Astrocyte (in vitro differentiated cells and primary cell): ENCODE measurements around the gene CHAC1. TPM values are rescaled to one million over a fixed set of nuclear protein-coding genes. Genes with fewer than 3 reads are reported as not detected.

Experiments used
- DNase-seq: peaks from one replicate; pipeline ENCODE4 v3.0.0-alpha.2; 2010; ENCODE audit warnings: low read depth
- FAIRE-seq: peaks from 2 replicates; lab custom pipeline; 2011; peaks lifted over from hg19 to GRCh38; lab: Jason Lieb, UNC
- H2AFZ ChIP-seq: 2 replicates; pipeline ENCODE4 v1.6.0; 2012; ENCODE audit warnings: low read depth, low read length, inconsistent platforms
- H3K27ac ChIP-seq: 2 replicates; pipeline ENCODE4 v1.5.1; 2011; ENCODE audit warnings: low read depth, low read length, inconsistent platforms
- H3K27me3 ChIP-seq: 2 replicates; pipeline ENCODE4 v1.6.0; 2011; ENCODE audit warnings: low read length, inconsistent platforms; ENCODE audit not compliant: insufficient read depth
- H3K36me3 ChIP-seq: 2 replicates; pipeline ENCODE4 v1.5.1; 2011; ENCODE audit warnings: low read length, inconsistent platforms; ENCODE audit not compliant: insufficient read depth
- H3K4me1 ChIP-seq: 2 replicates; pipeline ENCODE4 v1.5.1; 2011; ENCODE audit warnings: low read length, inconsistent platforms; ENCODE audit not compliant: insufficient read depth
- H3K4me2 ChIP-seq: 2 replicates; pipeline ENCODE4 v1.6.0; 2012; ENCODE audit warnings: low read length, inconsistent platforms
- H3K4me3 ChIP-seq: 2 replicates; pipeline ENCODE4 v1.5.1; 2011; ENCODE audit warnings: low read depth, mild to moderate bottlenecking, low read length, inconsistent platforms; ENCODE audit not compliant: insufficient read depth
- H3K79me2 ChIP-seq: 2 replicates; pipeline ENCODE4 v1.6.0; 2012; ENCODE audit warnings: mild to moderate bottlenecking, low read length, inconsistent platforms; ENCODE audit not compliant: insufficient read depth
- H3K9ac ChIP-seq: 2 replicates; pipeline ENCODE4 v1.6.0; 2012; ENCODE audit warnings: mild to moderate bottlenecking, low read length, inconsistent platforms
- H3K9me3 ChIP-seq: 2 replicates; pipeline ENCODE4 v1.5.1; 2012; ENCODE audit warnings: low read depth, mild to moderate bottlenecking, low read length, inconsistent platforms; ENCODE audit not compliant: insufficient read depth
- H4K20me1 ChIP-seq: 2 replicates; pipeline ENCODE4 v1.6.0; 2012; ENCODE audit warnings: low read length, inconsistent platforms; ENCODE audit not compliant: insufficient read depth
- H3K27ac Mint-ChIP-seq: one replicate; pipeline ENCODE4 v1.8.0; 2021; ENCODE audit warnings: mild to moderate bottlenecking, mixed read lengths; ENCODE audit not compliant: unreplicated experiment
- H3K27me3 Mint-ChIP-seq: one replicate; pipeline ENCODE4 v1.8.0; 2021; ENCODE audit warnings: low read depth, mixed read lengths; ENCODE audit not compliant: unreplicated experiment
- H3K36me3 Mint-ChIP-seq: one replicate; pipeline ENCODE4 v1.8.0; 2021; ENCODE audit warnings: low read depth, mixed read lengths; ENCODE audit not compliant: unreplicated experiment
- H3K4me1 Mint-ChIP-seq: one replicate; pipeline ENCODE4 v1.8.0; 2021; ENCODE audit warnings: low read depth, mixed read lengths; ENCODE audit not compliant: unreplicated experiment
- H3K4me3 Mint-ChIP-seq: one replicate; pipeline ENCODE4 v1.8.0; 2021; ENCODE audit warnings: mild to moderate bottlenecking, moderate library complexity, mixed read lengths; ENCODE audit not compliant: unreplicated experiment
- H3K9me3 Mint-ChIP-seq: one replicate; pipeline ENCODE4 v1.8.0; 2021; ENCODE audit warnings: mild to moderate bottlenecking, mixed read lengths; ENCODE audit not compliant: unreplicated experiment
- CTCF ChIP-seq: IDR thresholded peaks from 2 replicates; pipeline ENCODE4 v1.5.1; 2011; ENCODE audit warnings: low read depth, mild to moderate bottlenecking, inconsistent platforms, low read length, moderate library complexity; ENCODE audit not compliant: insufficient read depth
- EZH2 ChIP-seq: IDR thresholded peaks from 2 replicates; pipeline ENCODE4 v1.6.1; 2012; ENCODE audit warnings: mild to moderate bottlenecking, low read length, inconsistent platforms; ENCODE audit not compliant: insufficient read depth
- total RNA-seq: library from RNA; stranded (reverse); gene quantifications from 2 replicates; pipeline ENCODE4 v1.2.1, GENCODE V29; 2021

CHAC1 gene
- total RNA-seq, 1 donor from 2014 or later = 55.9 TPM

- Histone ChIP-seq H3K27me3 (no peaks in the 10 kb centered on the region), H3K9me3 (no peaks in the 10 kb centered on the region), H3K36me3 (peaks cover 44% of the 10 kb centered on the region), H3K4me1 (peaks cover 30% of the 10 kb centered on the region), H3K27ac (no peak overlapping the region), H3K4me2 (no peak overlapping the region), H3K4me3 (no peak overlapping the region), H2AFZ (no peak overlapping the region), H3K79me2 (peaks cover 3% of the 10 kb centered on the region), H3K9ac (no peak overlapping the region), H4K20me1 (no peaks in the 10 kb centered on the region)
- Mint-ChIP-seq H3K27ac (no peak overlapping the region), H3K9me3 (no peaks in the 10 kb centered on the region), H3K4me3 (no peak overlapping the region), H3K4me1 (peaks cover 50% of the 10 kb centered on the region), H3K36me3 (peaks cover 33% of the 10 kb centered on the region), H3K27me3 (no peaks in the 10 kb centered on the region)
- TF ChIP-seq CTCF (no peak), EZH2 (no peak)
- no peak for FAIRE-seq
- DNase-seq = no peak
Observed at GRCh38 chr15:40988156-40988555, 34.9 kb downstream of the CHAC1 start.

GRCh38 chr15:40990080-40990479 is 36.8 kb downstream of the CHAC1 start:
- H2AFZ ChIP-seq = no peak overlapping the region
- no peak for FAIRE-seq
- Mint-ChIP-seq H3K27me3 (no peaks in the 10 kb centered on the region), H3K36me3 (peaks cover 27% of the 10 kb centered on the region), H3K4me1 (peaks cover 32% of the 10 kb centered on the region), H3K27ac (peak overlapping the region; percentile 38), H3K4me3 (no peak overlapping the region), H3K9me3 (no peaks in the 10 kb centered on the region)
- no peak overlapping the region for H3K4me2 ChIP-seq
- peaks cover 3% of the 10 kb centered on the region for H3K79me2 ChIP-seq
- no peaks in the 10 kb centered on the region for H4K20me1 ChIP-seq
- peaks cover 40% of the 10 kb centered on the region for H3K36me3 ChIP-seq
- H3K4me3 ChIP-seq = no peak overlapping the region
- H3K27me3 ChIP-seq = no peaks in the 10 kb centered on the region
- peaks cover 10% of the 10 kb centered on the region for H3K4me1 ChIP-seq
- no peak for DNase-seq
- no peaks in the 10 kb centered on the region for H3K9me3 ChIP-seq
- TF ChIP-seq EZH2 = no peak
- TF ChIP-seq CTCF = no peak
- H3K27ac ChIP-seq = no peak overlapping the region
- H3K9ac ChIP-seq = no peak overlapping the region

GRCh38 chr15:40990789-40991188 is 37.5 kb downstream of the CHAC1 start:
- Histone ChIP-seq H3K79me2 (peaks cover 3% of the 10 kb centered on the region), H3K9ac (no peak overlapping the region), H2AFZ (no peak overlapping the region), H3K36me3 (peaks cover 45% of the 10 kb centered on the region), H3K27ac (no peak overlapping the region), H3K4me3 (no peak overlapping the region), H3K27me3 (no peaks in the 10 kb centered on the region), H3K9me3 (no peaks in the 10 kb centered on the region), H3K4me1 (peaks cover 3% of the 10 kb centered on the region), H3K4me2 (no peak overlapping the region), H4K20me1 (no peaks in the 10 kb centered on the region)
- FAIRE-seq (no peak), DNase-seq (no peak)
- no peak for TF ChIP-seq EZH2
- no peak for TF ChIP-seq CTCF
- Mint-ChIP-seq H3K4me1 (peaks cover 24% of the 10 kb centered on the region), H3K27me3 (no peaks in the 10 kb centered on the region), H3K36me3 (peaks cover 23% of the 10 kb centered on the region), H3K27ac (no peak overlapping the region), H3K9me3 (no peaks in the 10 kb centered on the region), H3K4me3 (no peak overlapping the region)
